Omental fat pad (tissue), 4 donors: Measurements from ENCODE around the gene NAALADL2. TPM values are rescaled to one million over a fixed set of nuclear protein-coding genes. Genes with fewer than 3 reads are reported as not detected.

ENCODE experiments used
- ATAC-seq: fragments of 150-250 bp; one replicate; pipeline ENCODE4 v1.9.1; 2016; ENCODE audit warnings: mild to moderate bottlenecking, moderate library complexity; ENCODE audit not compliant: low FRiP score
- DNase-seq: peaks from one replicate; pipeline ENCODE4 v3.0.0-alpha.2; 2019; ENCODE audit warnings: low spot score
- total RNA-seq, 4 donors: library from RNA; depleted of rRNA; stranded (reverse); fragments of >200 nt; gene quantifications; one replicate each; pipeline ENCODE4 v1.1.0, GENCODE V29; 2016
- TF ChIP-seq, protein P1 (sequence below), 3 donors: fragments of 450-650 bp; IDR thresholded peaks; one replicate each; pipeline ENCODE4 v1.5.1; 2016 to 2017; ENCODE audit warnings: antibody characterized with exemption in 3 of 3, mild to moderate bottlenecking in 3 of 3, moderate library complexity in 2 of 3

NAALADL2 gene
- total RNA-seq, 4 donors from 2014 or later = 6.5 to 15.1 (median 8.0) TPM

- ATAC-seq = no peak
- DNase-seq = no peak
- TF ChIP-seq, protein P1, sequence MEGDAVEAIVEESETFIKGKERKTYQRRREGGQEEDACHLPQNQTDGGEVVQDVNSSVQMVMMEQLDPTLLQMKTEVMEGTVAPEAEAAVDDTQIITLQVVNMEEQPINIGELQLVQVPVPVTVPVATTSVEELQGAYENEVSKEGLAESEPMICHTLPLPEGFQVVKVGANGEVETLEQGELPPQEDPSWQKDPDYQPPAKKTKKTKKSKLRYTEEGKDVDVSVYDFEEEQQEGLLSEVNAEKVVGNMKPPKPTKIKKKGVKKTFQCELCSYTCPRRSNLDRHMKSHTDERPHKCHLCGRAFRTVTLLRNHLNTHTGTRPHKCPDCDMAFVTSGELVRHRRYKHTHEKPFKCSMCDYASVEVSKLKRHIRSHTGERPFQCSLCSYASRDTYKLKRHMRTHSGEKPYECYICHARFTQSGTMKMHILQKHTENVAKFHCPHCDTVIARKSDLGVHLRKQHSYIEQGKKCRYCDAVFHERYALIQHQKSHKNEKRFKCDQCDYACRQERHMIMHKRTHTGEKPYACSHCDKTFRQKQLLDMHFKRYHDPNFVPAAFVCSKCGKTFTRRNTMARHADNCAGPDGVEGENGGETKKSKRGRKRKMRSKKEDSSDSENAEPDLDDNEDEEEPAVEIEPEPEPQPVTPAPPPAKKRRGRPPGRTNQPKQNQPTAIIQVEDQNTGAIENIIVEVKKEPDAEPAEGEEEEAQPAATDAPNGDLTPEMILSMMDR (IDR thresholded peaks at IDR 0.05) = no peak
Observed at GRCh38 chr3:174862101-174862500, 3.0 kb downstream of the NAALADL2 start.

- ATAC-seq = no peak
- DNase-seq = no peak
- TF ChIP-seq, protein P1 (IDR thresholded peaks at IDR 0.05) = no peak
Observed at GRCh38 chr3:174862666-174863065, 3.5 kb downstream of the NAALADL2 start.

GRCh38 chr3:174863488-174863887 lies 4.4 kb downstream of the NAALADL2 start:
- no peak for DNase-seq
- TF ChIP-seq, protein P1 (IDR thresholded peaks at IDR 0.05) = no peak
- ATAC-seq = no peak

DNA sequence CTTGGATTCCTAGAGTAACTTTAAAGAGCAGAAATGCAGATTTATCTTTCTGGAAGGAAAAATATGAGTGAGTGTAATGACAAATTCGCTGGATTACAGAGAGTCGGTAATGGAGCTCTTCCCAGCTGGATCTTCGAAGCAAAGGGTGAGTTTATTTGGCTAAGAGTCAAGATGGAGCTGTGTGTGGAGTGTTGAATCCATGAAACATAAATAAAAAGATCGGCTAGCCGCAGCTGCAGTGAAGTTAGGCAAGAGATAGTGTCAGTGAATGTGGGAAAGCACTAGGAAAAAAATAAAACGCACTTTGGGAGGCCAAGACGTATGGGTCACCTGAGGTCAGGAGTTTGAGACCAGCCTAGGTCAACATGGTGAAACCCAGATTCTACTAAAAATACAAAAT lies 10.3 kb downstream of the NAALADL2 start:
- no peak for DNase-seq
- ATAC-seq = no peak
- TF ChIP-seq, protein P1 (IDR thresholded peaks at IDR 0.05) = no peak

DNA sequence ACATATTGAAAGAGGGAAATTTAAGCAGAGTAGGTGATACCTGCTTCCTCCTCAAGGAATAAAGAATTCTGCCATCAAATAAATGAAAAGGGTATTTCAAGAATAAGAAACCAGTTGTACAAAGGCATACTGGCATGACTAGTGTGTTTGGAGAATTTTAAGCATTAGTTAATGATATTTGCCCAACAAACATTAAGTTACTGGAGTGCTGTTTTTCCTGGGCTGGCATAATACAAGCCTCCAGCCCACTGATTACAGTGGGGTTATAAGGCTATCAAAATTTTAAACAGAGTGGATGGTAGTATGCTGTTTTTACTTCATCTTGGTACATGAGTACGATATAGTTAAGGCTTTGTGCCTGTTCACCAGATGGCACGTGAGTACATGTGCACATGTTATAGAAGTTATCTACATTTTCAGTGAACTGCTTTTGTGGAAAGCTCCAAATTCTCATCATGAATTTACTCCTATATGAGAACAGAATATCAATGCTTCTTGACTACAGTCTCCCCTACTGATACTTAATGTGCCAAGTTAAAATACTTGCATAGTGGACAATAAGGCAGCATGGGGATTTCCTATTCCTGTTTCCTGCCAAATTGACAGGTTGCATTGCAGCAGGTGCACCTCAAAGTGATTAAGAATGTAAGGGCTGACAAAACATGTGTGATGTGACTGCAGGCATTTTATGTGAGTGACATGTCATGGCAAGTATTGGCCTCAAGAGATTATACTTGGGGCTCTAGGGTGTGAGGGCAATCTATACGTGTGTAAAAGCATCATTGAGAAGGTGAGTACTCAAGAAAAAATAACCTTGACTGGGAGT lies 14.9 kb downstream of the NAALADL2 start:
- no peak for DNase-seq
- no peak for ATAC-seq
- TF ChIP-seq, protein P1 (IDR thresholded peaks at IDR 0.05) = no peak

DNA sequence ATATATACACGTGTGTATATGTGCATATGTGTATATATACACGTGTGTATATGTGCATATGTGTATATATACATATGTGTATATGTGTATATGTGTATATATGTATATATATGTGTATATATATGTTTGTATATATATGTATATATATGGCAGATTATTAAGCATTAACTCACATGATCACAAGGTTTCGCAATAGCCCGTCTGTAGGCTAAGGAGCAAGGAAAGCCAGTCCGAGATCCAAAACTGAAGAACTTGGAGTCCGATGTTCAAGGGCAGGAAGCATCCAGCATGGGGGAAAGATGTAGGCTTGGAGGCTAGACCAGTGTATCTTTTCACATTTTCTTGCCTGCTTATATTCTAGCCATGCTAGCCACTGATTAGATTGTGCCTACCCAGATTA lies 23.7 kb downstream of the NAALADL2 start:
- DNase-seq (no peak), ATAC-seq (no peak)
- TF ChIP-seq, protein P1 (IDR thresholded peaks at IDR 0.05) = no peak
